Neutrophil (primary cell): ENCODE results near the gene VPS41.

Experiments used
- H3K27ac ChIP-seq: fragments of 200-600 bp; sonication (generic); 2 replicates; pipeline ENCODE4 v1.5.1; 2016; ENCODE audit warnings: mild to moderate bottlenecking, moderate library complexity
- H3K27me3 ChIP-seq: fragments of 200-600 bp; sonication (generic); 2 replicates; pipeline ENCODE4 v1.6.0; 2016; ENCODE audit warnings: mild to moderate bottlenecking
- H3K36me3 ChIP-seq: fragments of 200-600 bp; sonication (generic); 2 replicates; pipeline ENCODE4 v1.5.1; 2017
- H3K4me1 ChIP-seq, 2 experiments: fragments of 200-600 bp in 1 of 2; sonication (generic) in 1 of 2; 1 replicate in 1 of 2; 2 replicates in 1 of 2; pipeline versions ENCODE4 v1.5.1 to v1.6.1; 2013 to 2016; ENCODE audit warnings: low read depth in 1 of 2, low read length in 1 of 2, mild to moderate bottlenecking in 1 of 2, moderate library complexity in 1 of 2; ENCODE audit not compliant: control insufficient read depth in 1 of 2, insufficient read depth in 1 of 2
- H3K4me3 ChIP-seq, 2 experiments: fragments of 200-600 bp in 1 of 2; sonication (generic) in 1 of 2; 1 replicate in 1 of 2; 2 replicates in 1 of 2; pipeline ENCODE4 v1.5.1; 2013 to 2016; ENCODE audit warnings: low read depth in 1 of 2, low read length in 1 of 2, mild to moderate bottlenecking in 1 of 2, moderate library complexity in 1 of 2
- H3K9me3 ChIP-seq: fragments of 200-600 bp; sonication (generic); 2 replicates; pipeline ENCODE4 v1.5.1; 2016
- TF ChIP-seq, protein P1 (sequence below): fragments of 200-600 bp; sonication (generic); IDR thresholded peaks from 2 replicates; pipeline ENCODE4 v1.5.1; 2016; ENCODE audit warnings: antibody characterized with exemption

Gene VPS41

DNA sequence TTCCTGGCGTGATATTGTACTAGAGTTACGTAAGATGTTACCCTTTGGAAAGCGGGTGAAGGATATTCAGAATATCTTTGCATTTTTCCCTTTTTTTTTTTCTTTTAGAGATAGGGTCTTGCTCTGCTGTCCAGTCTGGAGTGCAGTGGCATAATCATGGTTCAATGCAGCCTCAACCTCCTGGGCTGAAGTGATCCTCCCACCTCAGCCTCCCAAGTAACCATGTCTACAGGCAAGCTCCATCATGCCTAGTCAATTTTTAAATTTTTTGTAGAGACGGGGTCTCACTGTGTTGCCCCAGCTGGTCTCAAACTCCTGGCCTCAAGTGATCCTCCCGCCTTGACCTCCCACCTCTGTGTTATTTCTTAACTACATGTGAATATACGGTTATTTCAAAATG, 18.4 kb downstream of the VPS41 start:
- Histone ChIP-seq H3K27me3 (no peaks in the 10 kb centered on the region), H3K9me3 (no peaks in the 10 kb centered on the region), H3K27ac (no peak overlapping the region), H3K4me3 (no peak overlapping the region), H3K4me1 (no peaks in the 10 kb centered on the region), H3K36me3 (peaks cover 1% of the 10 kb centered on the region)
- TF ChIP-seq, protein P1, sequence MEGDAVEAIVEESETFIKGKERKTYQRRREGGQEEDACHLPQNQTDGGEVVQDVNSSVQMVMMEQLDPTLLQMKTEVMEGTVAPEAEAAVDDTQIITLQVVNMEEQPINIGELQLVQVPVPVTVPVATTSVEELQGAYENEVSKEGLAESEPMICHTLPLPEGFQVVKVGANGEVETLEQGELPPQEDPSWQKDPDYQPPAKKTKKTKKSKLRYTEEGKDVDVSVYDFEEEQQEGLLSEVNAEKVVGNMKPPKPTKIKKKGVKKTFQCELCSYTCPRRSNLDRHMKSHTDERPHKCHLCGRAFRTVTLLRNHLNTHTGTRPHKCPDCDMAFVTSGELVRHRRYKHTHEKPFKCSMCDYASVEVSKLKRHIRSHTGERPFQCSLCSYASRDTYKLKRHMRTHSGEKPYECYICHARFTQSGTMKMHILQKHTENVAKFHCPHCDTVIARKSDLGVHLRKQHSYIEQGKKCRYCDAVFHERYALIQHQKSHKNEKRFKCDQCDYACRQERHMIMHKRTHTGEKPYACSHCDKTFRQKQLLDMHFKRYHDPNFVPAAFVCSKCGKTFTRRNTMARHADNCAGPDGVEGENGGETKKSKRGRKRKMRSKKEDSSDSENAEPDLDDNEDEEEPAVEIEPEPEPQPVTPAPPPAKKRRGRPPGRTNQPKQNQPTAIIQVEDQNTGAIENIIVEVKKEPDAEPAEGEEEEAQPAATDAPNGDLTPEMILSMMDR = no peak

DNA sequence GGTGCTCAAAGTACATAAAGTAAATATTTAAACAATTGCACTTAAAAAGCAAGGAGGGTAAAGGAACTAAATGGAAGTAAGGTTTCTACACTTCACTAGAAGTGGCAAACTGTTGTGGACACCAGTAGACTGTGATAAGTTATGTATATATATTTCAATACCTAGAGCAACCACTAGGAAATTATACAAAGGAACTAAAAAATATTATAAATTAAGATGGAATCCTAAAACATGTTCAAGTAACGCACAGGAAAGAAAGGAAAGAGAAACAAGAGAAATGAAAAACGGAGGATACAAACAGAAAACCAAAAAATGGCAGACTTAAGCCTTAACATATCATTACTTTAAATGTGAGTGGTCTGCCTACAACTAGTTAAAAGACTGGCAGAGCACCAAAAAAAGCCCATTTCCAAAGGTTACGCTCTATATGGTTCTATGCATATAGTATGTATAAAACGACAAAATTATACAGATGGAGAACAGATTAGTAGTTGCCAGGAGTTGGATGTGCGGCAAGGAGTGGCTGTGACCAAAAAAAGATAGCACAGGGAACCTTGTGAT, 19.0 kb downstream of the VPS41 start:
- Histone ChIP-seq H3K36me3 (no peaks in the 10 kb centered on the region), H3K9me3 (no peaks in the 10 kb centered on the region), H3K27ac (no peak overlapping the region), H3K4me1 (no peaks in the 10 kb centered on the region), H3K4me3 (no peak overlapping the region), H3K27me3 (no peaks in the 10 kb centered on the region)
- TF ChIP-seq, protein P1 = no peak

DNA sequence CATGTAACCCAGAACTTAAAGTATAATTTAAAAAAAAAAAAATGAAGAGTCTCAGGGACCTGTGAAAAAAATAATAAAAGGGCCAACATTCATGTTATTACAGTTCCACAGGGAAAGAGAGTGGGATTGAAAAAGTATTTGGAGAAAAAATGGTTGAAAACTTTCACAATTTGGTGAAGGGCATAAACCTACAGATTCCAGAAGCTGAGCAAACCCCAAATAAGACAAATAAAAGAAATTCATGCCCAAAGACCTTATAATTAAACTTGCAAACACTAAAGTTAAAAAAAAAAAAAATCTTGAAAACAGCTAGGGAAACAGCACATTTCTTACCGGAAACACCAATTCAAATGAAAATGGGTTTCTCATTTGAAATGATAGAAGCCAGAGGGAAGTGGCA, 19.9 kb downstream of the VPS41 start:
- no peaks in the 10 kb centered on the region for H3K4me1 ChIP-seq
- no peak overlapping the region for H3K27ac ChIP-seq
- no peaks in the 10 kb centered on the region for H3K9me3 ChIP-seq
- no peak overlapping the region for H3K4me3 ChIP-seq
- no peaks in the 10 kb centered on the region for H3K27me3 ChIP-seq
- TF ChIP-seq, protein P1 = no peak
- H3K36me3 ChIP-seq = no peaks in the 10 kb centered on the region

DNA sequence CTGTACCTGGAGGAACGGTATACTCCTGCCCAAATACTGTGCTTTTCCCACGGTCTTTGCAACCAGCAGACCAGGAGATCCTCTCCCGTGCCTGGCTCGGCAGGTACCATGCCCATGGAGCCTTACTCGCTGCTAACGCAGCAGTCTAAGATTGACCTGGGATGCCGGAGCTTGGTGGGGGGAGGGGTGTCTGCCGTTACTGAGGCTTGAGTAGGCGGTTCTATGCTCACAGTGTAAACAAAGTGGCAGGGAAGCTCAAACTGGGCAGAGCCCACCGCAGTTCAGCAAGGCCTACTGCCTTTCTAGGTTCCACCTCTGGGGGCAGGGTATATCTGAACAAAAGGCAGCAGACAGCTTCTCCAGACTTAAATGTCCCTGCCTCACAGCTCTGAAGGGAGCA, 22.7 kb downstream of the VPS41 start:
- Histone ChIP-seq H3K4me3 (no peak overlapping the region), H3K27ac (no peak overlapping the region), H3K36me3 (no peaks in the 10 kb centered on the region), H3K9me3 (no peaks in the 10 kb centered on the region), H3K4me1 (no peaks in the 10 kb centered on the region), H3K27me3 (no peaks in the 10 kb centered on the region)
- TF ChIP-seq, protein P1 = no peak

DNA sequence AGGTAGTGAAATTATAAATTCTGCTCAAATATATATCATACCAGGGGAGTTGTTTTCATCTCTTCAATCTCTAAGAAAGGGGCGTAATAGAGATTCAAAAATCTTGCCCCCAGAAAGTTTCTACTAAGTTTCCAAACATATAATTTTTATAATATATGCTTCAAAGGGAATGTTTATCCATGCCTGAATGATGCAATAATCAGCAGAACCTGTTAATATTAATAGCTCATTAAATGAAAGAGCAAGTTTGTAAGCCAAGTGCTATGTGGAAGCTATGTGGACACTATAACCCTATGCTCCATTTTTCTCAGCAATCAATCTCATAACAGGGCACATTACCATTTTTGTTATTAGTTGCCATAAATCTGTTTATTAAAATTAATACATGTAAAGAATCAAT, 25.3 kb downstream of the VPS41 start:
- H3K4me1 ChIP-seq = peaks cover 2 to 3% of the 10 kb centered on the region in 2 experiments
- no peak overlapping the region for H3K27ac ChIP-seq
- H3K36me3 ChIP-seq = no peaks in the 10 kb centered on the region
- H3K27me3 ChIP-seq = no peaks in the 10 kb centered on the region
- H3K9me3 ChIP-seq = no peaks in the 10 kb centered on the region
- no peak overlapping the region for H3K4me3 ChIP-seq
- TF ChIP-seq, protein P1 = no peak
